Skeletal muscle tissue (tissue), 4 donors: ENCODE measurements around the gene PACC1. TPM values are rescaled to one million over a fixed set of nuclear protein-coding genes. Genes with fewer than 3 reads are reported as not detected.

Source experiments
- H3K27ac ChIP-seq: one replicate; pipeline ENCODE4 v1.7.0; 2013; ENCODE audit warnings: mild to moderate bottlenecking, low read depth, low read length, inconsistent platforms
- H3K27me3 ChIP-seq, 3 donors: one replicate each; pipeline ENCODE4 v1.7.0; 2013; ENCODE audit warnings: low read length in 3 of 3; ENCODE audit not compliant: control insufficient read depth in 3 of 3, insufficient read depth in 3 of 3
- H3K36me3 ChIP-seq, 3 donors: one replicate each; pipeline ENCODE4 v1.7.0; 2013; ENCODE audit warnings: low read length in 3 of 3; ENCODE audit not compliant: control insufficient read depth in 3 of 3, insufficient read depth in 3 of 3
- H3K4me1 ChIP-seq, 3 donors: one replicate each; pipeline ENCODE4 v1.7.0; 2013; ENCODE audit warnings: low read length in 3 of 3, mild to moderate bottlenecking in 3 of 3; ENCODE audit not compliant: control insufficient read depth in 3 of 3, insufficient read depth in 3 of 3
- H3K4me3 ChIP-seq, 3 donors: one replicate each; pipeline ENCODE4 v1.7.0; 2013; ENCODE audit warnings: low read length in 3 of 3
- H3K9ac ChIP-seq, 3 donors: one replicate each; pipeline ENCODE4 v1.7.0; 2013; ENCODE audit warnings: low read length in 3 of 3, mild to moderate bottlenecking in 3 of 3, moderate library complexity in 2 of 3, low read depth in 1 of 3
- H3K9me3 ChIP-seq, 3 donors: one replicate each; pipeline ENCODE4 v1.7.0; 2013; ENCODE audit warnings: low read length in 3 of 3; ENCODE audit not compliant: control insufficient read depth in 3 of 3
- total RNA-seq: library from RNA; depleted of rRNA; stranded (reverse); fragments of >200 nt; gene quantifications from one replicate; pipeline ENCODE4 v1.2.3, GENCODE V29; 2014
- donor health status: Osteomylitis.

The PACC1 gene
- total RNA-seq, 1 donor from 2014 or later: 5.7 TPM

- Histone ChIP-seq H3K27me3 (no peaks in the 10 kb centered on the region), H3K4me3 (no peak overlapping the region), H3K4me1 (peaks cover 12 to 22% (median 14%) of the 10 kb centered on the region in 3 donors), H3K9me3 (no peaks in the 10 kb centered on the region), H3K9ac (no peak overlapping the region), H3K36me3 (peaks cover 0 to under 1% (median 0%) of the 10 kb centered on the region in 3 donors), H3K27ac (no peak overlapping the region)
Observed at GRCh38 chr1:212438831-212439237, 24.1 kb upstream of the PACC1 start.

GRCh38 chr1:212437179-212437798 is 22.6 kb upstream of the PACC1 start:
- Histone ChIP-seq H3K27ac (no peak overlapping the region), H3K4me3 (no peak overlapping the region)

GRCh38 chr1:212434992-212435391 is 20.3 kb upstream of the PACC1 start:
- no peaks in the 10 kb centered on the region for H3K9me3 ChIP-seq
- H3K4me3 ChIP-seq: no peak overlapping the region
- H3K27me3 ChIP-seq: no peaks in the 10 kb centered on the region
- H3K9ac ChIP-seq: no peak overlapping the region
- no peak overlapping the region for H3K27ac ChIP-seq
- H3K36me3 ChIP-seq: no peaks in the 10 kb centered on the region
- H3K4me1 ChIP-seq: peaks cover 12 to 13% (median 13%) of the 10 kb centered on the region in 3 donors

More at GRCh38 chr1:212437179-212437798, 22.6 kb upstream of the PACC1 start:
- Histone ChIP-seq H3K36me3 (no peaks in the 10 kb centered on the region), H3K9ac (no peak overlapping the region), H3K27me3 (no peaks in the 10 kb centered on the region), H3K4me1 (peaks cover 18 to 25% (median 19%) of the 10 kb centered on the region in 3 donors), H3K9me3 (no peaks in the 10 kb centered on the region)

DNA sequence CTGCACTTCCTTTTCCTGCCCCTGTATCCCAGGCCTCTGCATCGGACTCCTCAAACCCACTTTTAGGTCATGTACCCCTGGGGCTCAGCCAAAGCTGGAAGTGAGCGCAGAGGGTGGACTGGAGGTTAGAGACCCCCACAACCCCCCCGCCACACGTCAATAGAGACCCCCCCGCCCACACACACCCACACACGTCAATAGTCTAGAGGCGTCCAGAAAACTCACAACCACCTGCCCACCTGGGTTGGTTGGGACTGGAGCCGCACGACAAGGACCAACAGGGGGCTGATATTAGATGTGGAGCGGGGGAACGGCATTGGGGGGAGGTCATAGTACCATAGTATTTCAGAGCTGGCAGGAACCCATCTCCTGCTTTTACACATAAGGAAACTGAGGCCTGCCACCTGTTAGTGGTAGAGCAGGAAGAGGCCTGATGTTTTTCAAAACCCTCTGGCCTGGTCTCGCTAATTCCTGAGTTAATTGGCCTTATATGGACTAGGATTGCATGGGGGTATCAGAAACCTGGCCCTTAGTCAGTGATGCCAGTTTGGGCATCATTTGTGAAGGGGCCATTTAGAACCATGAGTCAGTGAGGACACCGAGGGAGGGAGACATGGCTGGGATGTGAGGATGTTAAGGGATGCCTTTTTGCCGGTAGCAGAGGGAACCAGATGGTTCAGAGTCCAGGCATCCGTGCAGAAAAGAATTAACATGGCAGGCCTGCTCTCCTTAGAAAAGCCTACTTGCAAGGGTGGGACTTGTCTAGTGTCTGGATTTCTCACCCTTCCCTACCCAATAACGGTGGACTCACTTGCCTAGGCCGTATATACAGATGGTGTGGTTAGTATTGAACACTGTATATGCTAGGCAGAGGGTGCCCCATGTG is 19.1 kb upstream of the PACC1 start:
- Histone ChIP-seq H3K27ac (peak overlapping the region; percentile 75), H3K9ac (peak overlapping the region; percentile 85 to 87 (median 86)), H3K4me1 (peaks cover 12 to 13% (median 13%) of the 10 kb centered on the region in 3 donors), H3K36me3 (no peaks in the 10 kb centered on the region), H3K4me3 (peak overlapping the region; percentile 73 to 82 (median 75)), H3K27me3 (no peaks in the 10 kb centered on the region), H3K9me3 (no peaks in the 10 kb centered on the region)

DNA sequence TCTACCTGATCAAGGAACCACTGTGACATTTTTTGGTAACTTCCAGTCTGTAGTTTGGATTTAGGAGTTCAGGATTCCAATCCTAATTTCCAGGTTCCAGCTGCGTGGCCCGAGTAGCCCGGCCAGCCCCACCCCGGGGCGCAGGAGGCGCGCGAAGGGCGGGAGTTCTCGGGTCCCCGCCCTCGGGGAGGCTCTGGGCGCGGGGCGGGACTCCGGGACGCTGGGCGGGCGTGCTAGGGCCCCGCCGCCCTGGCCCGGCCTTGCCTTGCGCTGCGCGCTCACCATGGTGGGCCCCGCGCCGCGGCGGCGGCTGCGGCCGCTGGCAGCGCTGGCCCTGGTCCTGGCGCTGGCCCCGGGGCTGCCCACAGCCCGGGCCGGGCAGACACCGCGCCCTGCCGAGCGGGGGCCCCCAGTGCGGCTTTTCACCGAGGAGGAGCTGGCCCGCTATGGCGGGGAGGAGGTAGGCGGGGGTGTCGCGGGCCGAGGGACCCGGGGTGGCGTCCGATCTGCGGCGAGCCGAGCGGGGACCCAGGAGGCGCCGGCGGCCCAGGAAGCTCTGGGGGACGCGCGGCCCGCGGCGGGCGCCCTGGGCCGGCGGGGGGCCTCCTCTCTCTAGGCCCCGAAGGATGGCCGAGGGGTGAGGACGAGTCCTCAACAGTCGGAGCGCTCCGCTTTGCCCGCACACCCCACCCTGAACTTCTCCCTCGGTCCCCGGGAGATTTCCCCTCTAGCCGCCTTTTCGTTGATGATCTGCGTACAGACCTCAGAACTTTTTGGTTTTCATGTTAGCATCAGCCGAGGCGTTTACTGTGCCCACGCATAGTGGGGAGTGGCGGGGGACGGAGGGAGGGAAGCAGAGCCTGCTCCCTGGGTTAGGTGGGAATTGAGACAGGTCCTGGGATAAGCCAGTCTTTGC is 18.2 kb upstream of the PACC1 start, which contains the start of gene NENF:
TSS of gene NENF (plus strand) at position 260 of the 916 bp plus-strand sequence. CDS start at position 284, 24 bp downstream.
- Histone ChIP-seq H3K27ac (peak within 1 kb of the TSS; percentile 75), H3K27me3 (no peaks in the 10 kb centered on the region), H3K4me1 (peaks cover 12 to 13% (median 13%) of the 10 kb centered on the region in 3 donors), H3K9ac (peak within 1 kb of the TSS; percentile 85 to 87 (median 86)), H3K36me3 (no peaks in the 10 kb centered on the region), H3K4me3 (peak within 1 kb of the TSS; percentile 73 to 82 (median 75)), H3K9me3 (no peaks in the 10 kb centered on the region)

- Histone ChIP-seq H3K4me1 (peaks cover 12 to 13% (median 13%) of the 10 kb centered on the region in 3 donors), H3K9ac (peak overlapping the region; percentile 82 to 85 (median 82)), H3K27me3 (no peaks in the 10 kb centered on the region), H3K36me3 (no peaks in the 10 kb centered on the region), H3K9me3 (no peaks in the 10 kb centered on the region), H3K27ac (peak overlapping the region; percentile 54), H3K4me3 (peak overlapping the region; percentile 73 to 76 (median 75))
Observed at GRCh38 chr1:212432272-212432660, 17.6 kb upstream of the PACC1 start.

DNA sequence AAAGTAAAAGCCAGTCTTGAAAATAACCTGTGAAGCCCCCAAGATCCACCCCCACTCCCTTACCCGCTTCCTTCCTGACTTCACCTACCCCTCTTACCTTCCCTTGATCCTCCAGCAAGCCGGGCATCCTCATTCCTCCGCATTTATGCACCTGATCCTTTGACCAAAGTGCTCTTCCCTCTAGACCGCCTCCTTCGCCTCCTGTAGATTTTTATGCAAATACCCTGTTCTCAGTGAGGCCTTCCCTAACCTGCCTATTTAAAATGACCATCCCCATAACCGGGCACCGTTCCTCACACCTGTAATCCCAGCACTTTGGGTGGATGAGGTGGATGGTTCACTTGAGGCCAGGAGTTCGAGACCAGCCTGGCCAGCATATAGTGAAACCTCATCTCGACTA is 17.0 kb upstream of the PACC1 start:
- H3K36me3 ChIP-seq: no peaks in the 10 kb centered on the region
- H3K27me3 ChIP-seq: no peaks in the 10 kb centered on the region
- no peak overlapping the region for H3K27ac ChIP-seq

DNA sequence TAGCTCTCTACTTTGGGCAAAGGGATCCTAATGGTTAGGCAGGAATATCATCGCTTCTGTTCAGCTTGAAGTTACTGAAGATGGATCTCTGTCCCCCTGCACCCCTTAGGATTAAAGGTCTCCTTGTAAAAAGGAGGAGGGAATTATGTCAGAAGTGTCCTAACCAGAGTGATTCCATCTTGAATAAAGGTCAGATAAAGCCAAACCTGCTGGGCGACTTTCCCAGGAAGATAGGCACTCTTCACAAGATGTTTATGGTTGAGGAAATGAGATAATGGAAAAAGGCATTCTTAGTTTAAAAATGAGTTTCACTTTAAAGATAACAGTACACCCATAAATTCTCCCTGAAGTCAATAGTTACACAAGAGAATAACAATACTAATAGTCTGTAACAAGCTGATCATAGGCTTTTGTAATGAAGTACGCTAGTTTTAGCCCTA is 16.3 kb upstream of the PACC1 start:
- no peak overlapping the region for H3K4me3 ChIP-seq
- H3K9ac ChIP-seq: no peak overlapping the region
- peaks cover 12 to 13% (median 13%) of the 10 kb centered on the region in 3 donors for H3K4me1 ChIP-seq
- H3K36me3 ChIP-seq: no peaks in the 10 kb centered on the region
- H3K9me3 ChIP-seq: no peaks in the 10 kb centered on the region
- H3K27ac ChIP-seq: no peak overlapping the region
- H3K27me3 ChIP-seq: no peaks in the 10 kb centered on the region

More for the DNA sequence above, 17.0 kb upstream of the PACC1 start:
- H3K4me1 ChIP-seq: peaks cover 12 to 13% (median 13%) of the 10 kb centered on the region in 3 donors
- no peak overlapping the region for H3K4me3 ChIP-seq
- H3K9ac ChIP-seq: no peak overlapping the region
- no peaks in the 10 kb centered on the region for H3K9me3 ChIP-seq

DNA sequence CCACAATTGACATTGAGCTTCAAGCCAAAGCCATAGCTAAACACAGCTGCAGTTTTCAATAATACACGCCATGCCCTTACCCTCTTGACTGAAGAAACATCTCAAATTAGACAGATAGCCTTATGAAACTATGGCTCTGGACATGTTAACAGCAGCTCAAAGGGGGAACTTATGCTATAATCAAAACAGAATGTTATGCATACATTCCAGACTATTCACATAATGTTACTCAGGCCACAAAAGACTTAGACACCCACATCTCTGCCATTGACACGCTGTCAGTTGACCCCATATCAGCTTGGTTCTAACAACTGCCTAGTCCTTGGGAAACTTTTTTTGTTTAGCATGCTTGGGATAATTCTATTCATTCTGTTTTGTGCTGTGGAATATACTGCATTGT is 15.7 kb upstream of the PACC1 start:
- Histone ChIP-seq H3K9me3 (no peaks in the 10 kb centered on the region), H3K4me3 (no peak overlapping the region), H3K27me3 (no peaks in the 10 kb centered on the region), H3K27ac (no peak overlapping the region), H3K9ac (no peak overlapping the region), H3K36me3 (no peaks in the 10 kb centered on the region), H3K4me1 (peaks cover 12 to 13% (median 13%) of the 10 kb centered on the region in 3 donors)
